ENCODE results near the gene PTPRM.

DNA sequence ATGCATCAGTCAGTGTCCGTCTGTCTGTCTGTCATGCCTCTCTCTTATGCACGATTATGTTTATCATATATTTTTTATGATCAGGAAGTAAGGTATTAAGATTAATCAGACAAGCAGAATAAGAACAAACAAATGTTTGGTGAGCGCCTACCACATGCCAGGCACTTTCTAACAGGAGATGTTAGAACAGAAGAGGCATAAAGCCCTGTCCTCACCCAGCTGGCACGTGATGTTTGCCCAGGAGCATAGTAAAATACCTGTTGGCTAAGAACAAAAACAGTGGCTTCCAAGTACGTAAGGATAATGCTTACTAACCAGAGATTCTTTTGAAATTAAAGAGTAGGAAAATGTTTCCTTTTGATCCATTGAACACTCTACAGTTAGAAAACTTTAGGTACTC, 661.9 kb downstream of the PTPRM start:
- no peak for TF ChIP-seq FOSL2 (IDR thresholded peaks at IDR 0.05)
- no peak for TF ChIP-seq FOSL2 (CRISPR knock-in tag; IDR thresholded peaks at IDR 0.05)
- no peak for TF ChIP-seq PHF8 (IDR thresholded peaks at IDR 0.05; ENCODE audit: borderline replicate concordance, low read depth)
- TF ChIP-seq REST (IDR thresholded peaks at IDR 0.05) = no peak
- TF ChIP-seq, protein P1, sequence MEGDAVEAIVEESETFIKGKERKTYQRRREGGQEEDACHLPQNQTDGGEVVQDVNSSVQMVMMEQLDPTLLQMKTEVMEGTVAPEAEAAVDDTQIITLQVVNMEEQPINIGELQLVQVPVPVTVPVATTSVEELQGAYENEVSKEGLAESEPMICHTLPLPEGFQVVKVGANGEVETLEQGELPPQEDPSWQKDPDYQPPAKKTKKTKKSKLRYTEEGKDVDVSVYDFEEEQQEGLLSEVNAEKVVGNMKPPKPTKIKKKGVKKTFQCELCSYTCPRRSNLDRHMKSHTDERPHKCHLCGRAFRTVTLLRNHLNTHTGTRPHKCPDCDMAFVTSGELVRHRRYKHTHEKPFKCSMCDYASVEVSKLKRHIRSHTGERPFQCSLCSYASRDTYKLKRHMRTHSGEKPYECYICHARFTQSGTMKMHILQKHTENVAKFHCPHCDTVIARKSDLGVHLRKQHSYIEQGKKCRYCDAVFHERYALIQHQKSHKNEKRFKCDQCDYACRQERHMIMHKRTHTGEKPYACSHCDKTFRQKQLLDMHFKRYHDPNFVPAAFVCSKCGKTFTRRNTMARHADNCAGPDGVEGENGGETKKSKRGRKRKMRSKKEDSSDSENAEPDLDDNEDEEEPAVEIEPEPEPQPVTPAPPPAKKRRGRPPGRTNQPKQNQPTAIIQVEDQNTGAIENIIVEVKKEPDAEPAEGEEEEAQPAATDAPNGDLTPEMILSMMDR (IDR thresholded peaks at IDR 0.05) = no peak
- TF ChIP-seq PBX3 (IDR thresholded peaks at IDR 0.05) = no peak
- no peak for TF ChIP-seq MYC (IDR thresholded peaks at IDR 0.05; ENCODE audit: borderline replicate concordance, low read length)
